HG03469 (cell line): Measurements from ENCODE around the gene RRAD.
"Not testable (repeated sequence)": the region's sequence is repeated elsewhere in the genome, so short reads cannot be mapped to it uniquely, and the experiment has no call there.

Experiments
- ATAC-seq: cut with Tn5 transposase; IDR thresholded peaks from one replicate; pipeline ENCODE4 v1.9.1; 2021; ENCODE audit warnings: mild to moderate bottlenecking, moderate library complexity, moderate number of reproducible peaks; ENCODE audit not compliant: unreplicated experiment

Gene RRAD

DNA sequence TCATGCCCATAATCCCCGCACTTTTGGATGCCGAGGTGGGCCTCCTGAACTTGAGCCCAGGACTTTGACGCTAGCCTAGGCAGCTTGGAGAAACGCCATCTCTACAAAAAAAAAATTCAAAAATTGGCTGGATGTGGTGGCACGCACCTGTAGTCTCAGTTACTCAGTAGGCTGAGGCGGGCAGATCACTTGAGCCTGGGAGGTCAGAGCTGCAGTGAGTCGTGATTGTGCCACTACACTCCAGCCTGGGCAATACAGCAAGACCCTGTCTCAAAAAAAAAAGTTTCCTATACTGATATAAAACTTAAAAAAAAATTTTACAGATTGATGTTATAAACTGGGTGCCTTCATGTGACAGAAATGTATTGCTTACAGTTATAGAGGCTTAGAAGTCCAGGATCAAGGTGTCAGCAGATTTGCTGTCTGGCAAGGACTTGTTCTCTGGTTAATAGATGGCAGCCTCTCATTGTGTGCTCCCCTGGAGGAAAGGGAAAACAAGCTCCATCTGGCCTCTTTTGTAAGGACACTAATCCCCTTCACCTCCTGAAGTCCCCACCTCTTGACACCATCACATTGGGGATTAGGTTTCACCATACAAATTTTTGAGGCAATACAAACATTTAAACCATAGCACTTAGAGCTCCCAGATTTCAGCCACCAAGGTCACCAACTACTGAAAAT lies 27.2 kb upstream of the RRAD start:
- ATAC-seq, result no peak

GRCh38 chr16:66950971-66951790 lies 25.8 kb upstream of the RRAD start:
- no peak for ATAC-seq

DNA sequence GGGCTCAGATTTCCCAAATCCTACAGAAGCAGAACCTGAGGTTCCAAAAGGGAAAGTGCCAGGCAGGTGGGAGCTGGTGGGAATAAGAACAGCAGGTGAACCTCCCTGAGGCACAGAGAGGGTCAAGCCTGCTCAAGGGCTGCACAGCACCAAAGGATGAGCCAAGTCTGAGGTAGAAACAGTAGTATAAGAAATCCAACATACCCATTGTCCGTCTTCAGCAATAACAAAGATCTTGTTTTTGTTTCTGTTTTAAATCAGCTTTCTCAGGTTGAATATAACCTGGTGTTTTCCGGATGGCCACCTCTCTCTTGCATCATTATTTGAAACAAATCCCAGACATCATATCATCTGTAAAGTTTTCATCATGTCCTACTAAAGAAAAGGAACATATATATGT lies 25.1 kb upstream of the RRAD start:
- ATAC-seq, result no peak

DNA sequence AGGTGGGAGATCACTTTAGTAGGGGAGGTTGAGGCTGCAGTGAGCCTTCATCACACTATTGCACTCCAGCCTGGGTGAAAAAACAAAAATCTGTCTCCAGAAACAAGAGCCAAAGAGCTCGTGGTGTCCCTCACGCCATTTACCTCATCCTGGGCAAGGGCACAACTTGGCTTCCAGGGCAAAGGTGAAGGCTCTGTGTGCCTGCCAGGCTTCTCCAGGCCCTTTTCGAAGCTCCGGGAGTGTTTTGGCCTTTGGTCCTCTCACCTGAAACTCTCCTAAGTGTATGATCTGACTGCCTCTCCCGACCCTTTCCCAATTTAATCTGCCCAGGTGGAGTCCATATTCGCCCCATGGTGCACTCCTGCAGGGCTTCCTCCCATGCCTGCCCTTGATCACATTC lies 24.1 kb upstream of the RRAD start:
- ATAC-seq, result no peak

- ATAC-seq, result no peak
Observed at GRCh38 chr16:66948837-66949225, 23.5 kb upstream of the RRAD start.

- no peak for ATAC-seq
Observed at GRCh38 chr16:66948134-66948836, 22.9 kb upstream of the RRAD start.

DNA sequence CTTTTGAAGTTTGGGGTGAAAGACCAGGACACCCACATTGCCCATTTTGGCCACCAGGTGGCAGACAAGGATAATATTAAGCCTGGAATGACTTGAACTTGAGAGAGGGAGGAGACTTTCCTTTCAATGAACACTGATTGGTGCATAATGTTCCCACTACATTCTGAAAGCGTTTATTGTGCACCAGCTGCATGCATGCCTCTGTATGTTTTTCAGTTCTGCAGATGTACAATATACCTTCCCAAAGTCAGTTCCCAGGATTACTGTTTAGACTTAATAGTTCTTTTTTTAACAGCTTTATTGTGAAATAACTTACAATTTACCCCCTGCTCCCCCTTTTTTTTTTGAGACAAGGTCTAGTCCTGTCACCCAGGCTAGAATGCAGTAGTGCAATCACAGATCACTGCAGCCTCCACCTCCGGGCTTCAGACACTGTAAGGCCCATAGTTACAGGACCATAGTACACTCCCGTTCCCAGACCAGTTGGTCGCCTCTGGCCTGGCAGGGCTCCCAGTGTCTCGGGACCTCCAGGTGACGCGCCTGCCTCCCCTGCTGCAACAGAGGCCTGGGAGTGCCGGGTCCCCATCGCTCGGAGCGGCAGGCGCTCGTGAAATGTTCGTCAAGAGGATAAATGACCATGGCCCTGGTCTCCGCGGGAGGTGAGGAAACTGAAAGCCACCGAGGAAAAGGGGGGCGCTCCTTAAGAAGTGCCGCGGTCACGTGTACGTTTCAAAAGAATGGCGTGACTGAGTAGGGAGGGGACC lies 22.1 kb upstream of the RRAD start:
- peak; percentile 66 for ATAC-seq

DNA sequence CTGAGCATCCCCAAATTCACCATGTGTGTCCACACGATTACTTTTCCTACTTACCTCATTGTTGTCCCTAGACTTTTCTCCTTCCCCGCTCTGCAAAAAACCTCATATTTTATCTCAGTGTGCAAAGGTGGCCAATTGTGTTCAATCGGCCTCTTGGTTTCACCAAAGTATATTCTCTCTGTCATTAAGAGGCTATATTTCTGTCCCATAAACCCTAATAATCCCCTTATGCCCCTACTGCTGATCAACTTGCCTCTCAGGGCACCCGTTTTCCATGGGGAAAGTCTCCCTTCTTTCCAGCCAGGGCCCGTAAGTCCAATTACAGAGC lies 21.6 kb upstream of the RRAD start:
- ATAC-seq, result no peak

DNA sequence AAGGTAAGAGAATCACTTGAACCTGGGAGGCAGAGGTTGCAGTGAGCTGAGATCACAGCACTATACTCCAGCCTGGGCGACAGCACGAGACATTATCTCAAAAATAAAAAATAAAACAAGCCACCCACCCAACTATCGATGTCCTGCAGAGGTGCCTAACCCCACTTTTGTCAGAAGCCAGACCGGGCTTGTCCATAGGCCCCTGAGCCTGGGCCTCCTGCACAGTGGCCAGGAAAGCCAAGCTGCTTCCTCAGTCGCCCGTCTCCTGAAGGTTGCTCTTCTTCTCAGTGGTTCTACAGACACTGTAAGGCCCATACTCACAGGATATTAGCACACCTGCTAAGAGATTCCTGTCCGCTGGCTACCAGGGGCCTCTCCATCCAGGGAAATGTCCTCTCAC lies 21.2 kb upstream of the RRAD start:
- no peak for ATAC-seq

GRCh38 chr16:66945939-66946338 lies 20.6 kb upstream of the RRAD start:
- no peak for ATAC-seq

DNA sequence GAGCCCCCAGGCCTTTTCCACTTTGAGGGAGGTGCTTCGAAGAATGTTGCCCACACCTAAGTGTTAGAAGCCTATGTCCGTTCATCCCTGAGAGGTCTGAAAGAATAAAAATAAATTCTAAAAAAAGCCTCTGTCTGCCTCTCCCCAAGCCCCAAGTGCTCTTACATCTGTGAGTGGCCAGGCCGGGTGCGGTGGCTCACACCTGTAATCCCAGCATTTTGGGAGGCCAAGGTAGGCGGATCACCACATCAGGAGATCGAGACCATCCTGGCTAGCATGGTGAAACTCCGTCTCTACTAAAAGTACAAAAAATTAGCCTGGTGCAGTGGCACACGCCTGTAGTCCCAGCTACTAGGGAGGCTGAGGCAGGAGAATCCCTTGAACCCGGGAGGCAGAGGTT lies 19.6 kb upstream of the RRAD start:
- ATAC-seq, result not testable (repeated sequence)

DNA sequence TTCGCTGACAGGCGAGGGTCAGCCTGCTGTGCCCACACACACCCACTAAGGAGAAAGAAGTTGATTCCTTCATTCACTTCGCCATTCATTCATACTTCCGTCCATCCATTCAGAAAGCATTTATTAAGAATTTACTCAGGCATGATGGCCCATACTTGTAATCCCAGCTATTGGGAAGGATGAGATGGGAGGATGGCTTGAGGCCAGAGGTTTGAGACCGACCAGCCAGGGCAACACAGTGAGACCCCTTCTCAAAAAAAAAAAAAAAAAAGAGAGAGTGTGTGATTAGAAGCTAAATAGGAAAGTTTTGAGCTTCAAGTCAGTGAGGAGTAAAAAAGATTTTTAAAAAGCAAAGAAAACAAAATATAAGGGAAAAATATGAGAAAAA lies 18.7 kb upstream of the RRAD start:
- no peak for ATAC-seq

DNA sequence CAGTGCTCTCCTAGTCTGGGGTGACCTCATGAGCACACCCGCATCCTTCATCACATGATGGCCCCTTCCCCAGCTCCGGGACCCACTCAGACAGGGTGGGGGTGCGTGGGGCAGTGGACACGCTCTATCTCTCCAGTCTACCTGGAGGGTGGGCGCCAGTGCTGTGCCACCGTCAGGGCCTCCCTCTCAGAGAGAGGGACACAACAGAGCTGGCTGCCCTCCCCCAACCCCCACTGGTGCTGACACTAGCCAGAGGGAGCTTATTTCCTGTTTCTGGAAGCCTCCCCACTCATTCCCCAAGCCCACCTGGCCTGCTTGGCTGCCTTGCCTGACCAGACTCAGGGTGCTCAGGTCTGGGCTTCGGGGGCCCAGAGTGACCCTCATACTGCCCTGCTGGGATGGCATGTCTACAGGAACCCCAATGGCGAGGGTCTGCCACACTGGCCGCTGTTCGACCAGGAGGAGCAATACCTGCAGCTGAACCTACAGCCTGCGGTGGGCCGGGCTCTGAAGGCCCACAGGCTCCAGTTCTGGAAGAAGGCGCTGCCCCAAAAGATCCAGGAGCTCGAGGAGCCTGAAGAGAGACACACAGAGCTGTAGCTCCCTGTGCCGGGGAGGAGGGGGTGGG lies 18.2 kb upstream of the RRAD start:
- no peak for ATAC-seq

- no peak for ATAC-seq
Observed at GRCh38 chr16:66942981-66943380, 17.6 kb upstream of the RRAD start.

DNA sequence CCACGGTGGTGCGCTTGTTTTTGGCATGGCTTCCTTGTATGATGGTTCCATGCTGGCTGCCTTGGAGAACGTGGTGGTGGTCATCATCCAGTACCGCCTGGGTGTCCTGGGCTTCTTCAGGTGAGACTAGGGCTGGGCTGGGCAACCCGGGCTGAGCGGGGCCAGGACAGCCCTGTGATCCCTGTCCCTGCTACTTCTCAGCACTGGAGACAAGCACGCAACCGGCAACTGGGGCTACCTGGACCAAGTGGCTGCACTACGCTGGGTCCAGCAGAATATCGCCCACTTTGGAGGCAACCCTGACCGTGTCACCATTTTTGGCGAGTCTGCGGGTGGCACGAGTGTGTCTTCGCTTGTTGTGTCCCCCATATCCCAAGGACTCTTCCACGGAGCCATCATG lies 14.9 kb upstream of the RRAD start:
- no peak for ATAC-seq

DNA sequence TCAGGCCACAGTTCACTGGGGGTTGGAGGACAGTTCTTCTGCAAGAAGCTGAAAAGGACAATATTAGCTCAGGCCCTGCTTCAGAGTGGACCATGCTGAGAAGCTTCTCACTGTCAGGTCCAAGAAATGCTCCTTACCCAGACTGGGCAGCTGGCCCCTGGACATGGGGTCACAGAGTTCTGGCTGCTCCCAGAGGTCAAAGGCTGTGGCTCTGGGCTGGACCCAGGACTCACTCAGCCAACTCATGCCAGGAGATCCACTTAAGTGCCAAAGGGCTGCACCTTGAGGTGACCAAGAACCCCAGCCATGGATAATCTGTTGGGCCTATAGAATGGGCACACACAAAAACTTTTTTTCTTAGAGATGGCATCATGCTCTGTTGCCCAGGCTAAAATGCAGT lies 14.0 kb upstream of the RRAD start:
- ATAC-seq, result no peak

DNA sequence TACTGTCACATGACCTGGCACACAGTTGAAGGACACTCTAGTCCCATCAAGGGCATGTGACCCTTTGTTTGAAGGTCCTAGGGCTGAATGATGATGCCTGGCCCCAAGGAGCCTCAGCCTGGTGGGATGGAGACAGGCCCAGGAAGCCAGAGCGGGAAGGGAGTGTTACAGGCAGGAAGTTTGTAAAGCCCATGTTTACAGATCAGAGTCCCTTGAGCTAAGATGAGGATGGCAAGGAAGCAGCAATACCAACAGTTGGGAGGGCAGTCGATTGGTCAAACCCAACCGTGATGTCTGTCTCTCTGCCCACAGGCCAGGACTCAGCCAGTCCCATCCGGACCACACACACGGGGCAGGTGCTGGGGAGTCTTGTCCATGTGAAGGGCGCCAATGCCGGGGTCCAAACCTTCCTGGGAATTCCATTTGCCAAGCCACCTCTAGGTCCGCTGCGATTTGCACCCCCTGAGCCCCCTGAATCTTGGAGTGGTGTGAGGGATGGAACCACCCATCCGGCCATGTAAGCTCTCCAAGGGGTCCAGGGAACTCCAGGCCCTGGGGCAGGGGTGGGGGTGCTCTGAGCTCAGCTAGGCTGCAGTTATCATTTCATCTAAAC lies 12.5 kb upstream of the RRAD start:
- ATAC-seq, result no peak

GRCh38 chr16:66936889-66937554 lies 11.7 kb upstream of the RRAD start:
- no peak for ATAC-seq

DNA sequence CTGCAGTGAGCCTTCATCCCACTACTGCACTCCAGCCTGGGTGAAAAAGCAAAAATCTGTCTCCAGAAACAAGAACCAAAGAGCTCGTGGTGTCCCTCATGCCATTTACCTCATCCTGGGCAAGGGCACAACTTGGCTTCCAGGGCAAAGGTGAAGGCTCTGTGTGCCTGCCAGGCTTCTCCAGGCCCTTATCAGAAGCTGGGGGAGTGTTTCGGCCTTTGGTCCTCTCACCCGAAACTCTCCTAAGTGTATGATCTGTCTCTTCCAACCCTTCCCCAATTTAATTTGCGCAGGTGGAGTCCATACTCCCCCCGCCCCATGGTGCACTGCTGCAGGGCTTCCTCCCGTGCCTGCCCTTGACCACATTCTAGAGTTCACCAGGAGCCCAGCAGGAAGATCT lies 11.1 kb upstream of the RRAD start:
- ATAC-seq, result no peak
